HL-60/S4 treated with phorbol 12-myristate 13-acetate at 8.2 ng/mL for 4 days and 3 days (cell line): Measurements from ENCODE around the gene FLT3.
"Not testable (repeated sequence)": the region's sequence is repeated elsewhere in the genome, so short reads cannot be mapped to it uniquely, and the experiment has no call there.

Experiments used
- in situ Hi-C: fragments of 300-500 bp; cut with MboI; formaldehyde crosslinking; loops from 2 replicates; pipeline ENCODE4 v1.15.0; 2022; ENCODE audit warnings: low sequenced_read_pairs

FLT3 gene

DNA sequence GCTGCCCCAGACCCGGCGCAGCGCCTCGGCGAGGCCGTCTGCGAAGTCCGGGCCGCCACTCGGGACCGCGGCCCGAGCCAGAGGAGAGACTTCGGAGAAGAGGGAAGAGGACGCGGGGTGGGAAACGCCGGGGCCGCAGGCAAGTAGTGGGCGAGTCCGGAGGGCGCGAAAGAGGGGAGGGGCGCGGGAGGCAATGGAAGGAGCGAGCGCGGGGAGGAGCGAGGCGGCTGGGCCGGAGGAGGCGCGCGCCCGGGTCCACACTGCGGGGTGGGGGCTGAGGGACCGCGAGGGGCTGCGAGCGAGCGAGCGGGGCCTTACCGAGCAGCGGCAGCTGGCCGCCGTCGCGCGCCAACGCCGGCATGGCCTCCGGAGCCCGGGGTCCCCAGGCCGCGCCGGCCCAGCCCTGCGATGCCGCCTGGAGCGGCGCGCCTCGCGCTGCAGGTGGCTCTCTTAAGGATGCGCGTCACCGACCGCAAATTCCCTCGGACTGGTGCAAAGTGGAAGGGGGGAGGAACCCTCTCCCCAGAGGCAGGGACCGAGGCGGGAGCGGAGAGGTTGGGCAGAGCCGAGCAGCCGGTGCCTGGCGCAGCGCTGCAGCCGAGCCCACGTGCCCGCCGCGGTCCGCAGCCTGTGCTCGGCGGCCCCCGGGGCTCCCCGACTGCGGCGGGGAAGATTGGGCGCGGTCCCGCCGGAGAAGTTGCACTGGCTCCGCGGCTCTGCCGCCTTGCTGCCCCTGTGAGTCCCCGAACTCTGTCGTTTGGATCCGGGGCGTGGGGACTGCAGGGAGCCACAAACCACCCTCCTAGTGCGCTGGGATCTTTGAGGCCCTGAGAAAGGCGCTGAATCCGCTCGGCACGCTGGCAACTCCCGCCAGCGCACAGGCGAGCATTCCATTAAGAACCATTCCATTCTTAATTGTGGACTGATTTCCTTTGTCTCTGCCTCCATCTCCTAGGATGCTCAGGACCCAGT is at the start of gene FLT3:
Gene FLT3 (minus strand): TSS at position 427 of the 972 bp plus-strand sequence. CDS start 66 bp downstream, at position 361.
- in situ Hi-C loops: no loop called here

DNA sequence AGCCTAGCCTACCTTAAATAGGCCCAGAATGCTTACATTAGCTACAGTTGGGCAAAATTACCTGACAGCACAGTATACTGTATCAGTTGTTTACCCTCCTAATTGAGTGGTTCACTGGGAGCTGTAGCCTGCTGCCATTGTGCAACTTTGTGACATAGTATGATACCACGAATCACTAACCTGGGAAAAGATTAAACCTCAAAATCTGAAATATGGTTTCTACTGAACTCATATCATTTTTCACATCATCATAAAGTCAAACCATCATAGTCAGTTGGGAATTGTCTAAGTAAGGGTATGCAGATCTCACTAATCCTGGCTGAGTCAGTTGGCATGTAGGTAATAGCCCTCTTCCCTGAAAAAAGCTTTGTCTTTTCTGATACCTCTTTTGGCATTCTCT is 47.1 kb upstream of the FLT3 start:
- in situ Hi-C loops: no loop called here

- in situ Hi-C loops: no loop called here
Observed at GRCh38 chr13:28145049-28145448, 44.7 kb upstream of the FLT3 start.

- in situ Hi-C loops: not testable (repeated sequence)
Observed at GRCh38 chr13:28141542-28141941, 41.2 kb upstream of the FLT3 start.

DNA sequence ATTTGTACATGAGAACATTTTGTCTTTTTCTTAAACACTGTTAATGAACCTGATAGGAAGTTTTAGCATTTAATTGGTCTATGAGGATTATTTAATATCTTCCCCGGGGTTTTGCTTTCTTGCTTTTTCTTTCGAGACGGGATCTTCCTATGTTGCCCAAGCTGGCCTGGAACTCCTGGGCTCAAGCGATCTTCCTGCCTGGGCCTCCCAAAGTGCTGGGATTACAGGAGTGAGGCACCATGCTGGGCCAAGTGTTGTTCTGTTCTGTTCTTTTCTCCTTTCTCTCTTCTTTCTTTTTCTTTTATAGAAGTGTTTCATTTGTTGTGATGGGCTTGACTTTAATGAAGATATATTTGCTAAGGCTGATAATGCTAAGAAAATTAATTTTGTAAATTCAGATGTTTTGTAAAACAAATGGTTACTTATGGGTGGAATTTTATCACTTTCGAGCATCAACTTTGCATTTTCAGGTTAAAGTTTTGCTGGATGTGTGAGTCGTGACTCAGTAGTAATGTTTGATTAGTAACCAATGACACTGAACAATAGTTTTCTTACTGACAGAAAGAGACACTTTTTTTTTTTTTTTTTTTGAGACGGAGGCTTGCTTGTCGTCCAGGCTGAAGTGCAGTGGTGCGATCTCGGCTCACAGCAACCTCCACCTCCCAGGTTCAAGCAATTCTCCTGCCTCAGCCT is 40.2 kb upstream of the FLT3 start:
- in situ Hi-C loops: no loop called here

GRCh38 chr13:28138756-28139470 is 38.5 kb upstream of the FLT3 start:
- in situ Hi-C loops: no loop called here

- in situ Hi-C loops: no loop called here
Observed at GRCh38 chr13:28138012-28138755, 37.8 kb upstream of the FLT3 start, which contains the start of gene PAN3. TSS of gene PAN3 (plus strand) at chr13:28138545. CDS start at chr13:28138658, 113 bp downstream.

- in situ Hi-C loops: no loop called here
Observed at GRCh38 chr13:28137596-28137995, 37.2 kb upstream of the FLT3 start.

- in situ Hi-C loops: no loop called here
Observed at GRCh38 chr13:28136916-28137315, 36.5 kb upstream of the FLT3 start.

- in situ Hi-C loops: no loop called here
Observed at GRCh38 chr13:28131646-28132045, 31.3 kb upstream of the FLT3 start.

- in situ Hi-C loops: no loop called here
Observed at GRCh38 chr13:28129911-28130693, 29.7 kb upstream of the FLT3 start.

DNA sequence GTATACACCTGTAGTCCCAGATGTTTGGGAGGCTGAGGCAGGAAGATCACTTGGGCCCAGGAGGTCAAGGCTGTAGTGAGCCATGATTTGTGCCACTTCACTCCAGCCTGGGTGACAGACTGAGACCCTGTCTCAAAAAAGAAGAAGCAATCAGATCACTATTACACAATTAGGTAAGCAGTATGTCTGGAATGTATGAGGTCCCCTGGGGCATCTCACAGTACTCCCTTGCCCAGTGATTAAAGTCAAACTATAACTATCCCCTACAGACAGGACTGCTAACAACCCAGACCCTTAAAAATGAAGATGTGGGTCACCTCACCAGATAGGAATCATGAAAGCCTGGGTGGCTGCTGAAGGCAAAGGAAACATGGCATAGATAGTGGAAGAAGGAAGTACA is 28.6 kb upstream of the FLT3 start:
- in situ Hi-C loops: no loop called here

GRCh38 chr13:28128030-28128429 is 27.7 kb upstream of the FLT3 start:
- in situ Hi-C loops: no loop called here

- in situ Hi-C loops: no loop called here
Observed at GRCh38 chr13:28121224-28121623, 20.8 kb upstream of the FLT3 start.

- in situ Hi-C loops: no loop called here
Observed at GRCh38 chr13:28120317-28120716, 19.9 kb upstream of the FLT3 start.

DNA sequence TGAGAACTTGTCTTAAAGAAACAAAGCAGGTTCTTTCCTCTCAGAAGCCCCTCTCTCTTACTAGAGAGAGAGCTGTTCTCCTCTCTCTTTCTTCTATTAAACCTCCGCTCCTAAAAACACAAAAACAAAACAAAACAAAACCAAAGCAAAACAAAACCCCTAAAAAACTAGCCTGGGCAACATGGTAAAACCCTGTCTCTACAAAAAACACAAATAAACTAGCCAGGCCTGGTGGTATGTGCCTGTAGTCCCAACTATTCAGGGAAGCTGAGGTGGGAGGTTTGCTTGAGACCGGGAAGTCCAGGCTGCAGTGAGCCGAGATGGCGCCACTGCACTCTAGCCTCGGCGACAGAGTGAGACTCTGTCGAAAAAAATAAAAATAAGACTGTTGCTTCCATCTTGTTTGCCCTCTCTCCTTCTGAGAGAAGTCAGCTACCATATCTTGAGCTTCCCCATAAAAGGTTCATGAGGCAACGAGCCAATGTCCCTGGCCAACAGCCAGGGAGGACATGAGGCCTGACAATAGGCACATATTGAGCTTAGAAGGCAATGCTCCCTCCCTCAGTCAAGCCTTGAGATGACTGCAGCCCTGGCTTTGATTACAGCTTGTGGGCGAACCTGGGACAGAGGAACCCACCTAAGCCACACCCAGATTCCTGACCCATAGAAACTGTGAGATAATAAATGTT is 17.5 kb upstream of the FLT3 start:
- in situ Hi-C loops: no loop called here

- in situ Hi-C loops: no loop called here
Observed at GRCh38 chr13:28116736-28117135, 16.4 kb upstream of the FLT3 start.

DNA sequence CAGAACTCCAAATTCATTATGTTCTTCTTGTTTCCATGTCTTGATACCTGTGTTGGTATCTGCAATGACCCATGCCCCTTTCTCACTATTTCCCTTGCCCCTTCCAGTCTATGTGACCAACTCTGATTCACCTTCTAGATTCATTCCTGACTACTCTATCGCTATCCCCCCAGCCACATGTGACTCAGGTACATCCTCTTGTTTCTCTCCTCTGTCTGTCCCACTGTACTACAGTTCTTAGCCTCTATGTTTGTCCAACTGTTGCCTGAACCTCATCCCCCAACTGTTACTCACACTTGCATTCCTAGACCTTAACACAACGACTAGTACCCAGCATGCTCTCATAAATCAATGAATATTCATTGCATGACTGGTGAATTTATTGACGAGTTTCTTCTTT is 10.0 kb upstream of the FLT3 start:
- in situ Hi-C loops: no loop called here

DNA sequence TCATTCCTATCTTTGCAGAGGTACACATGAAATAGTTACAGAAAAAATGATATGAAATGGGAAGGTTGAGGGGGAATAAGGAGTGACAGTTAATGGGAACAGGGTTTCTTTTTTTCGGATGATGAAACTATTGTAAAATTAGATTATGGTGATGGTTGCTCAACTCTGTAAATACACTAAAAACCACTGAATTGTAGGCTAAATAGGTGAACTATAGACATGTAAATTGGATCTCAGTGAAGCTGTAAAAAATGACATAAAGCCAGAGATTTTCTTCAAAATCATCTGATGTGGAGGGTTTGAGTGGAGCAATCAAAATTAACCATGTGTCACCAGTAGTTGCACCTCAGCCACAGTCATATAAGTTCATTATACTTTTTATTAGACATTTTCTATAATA is 6.6 kb upstream of the FLT3 start:
- in situ Hi-C loops: no loop called here
